NCI-H187 treated with DMSO at 0.1 percent for 48 hours (cell line): ENCODE results near the gene ZNF792.
"Not testable (repeated sequence)": the region's sequence is repeated elsewhere in the genome, so short reads cannot be mapped to it uniquely, and the experiment has no call there.

Experiments
- DNase-seq: peaks from one replicate; lab custom pipeline; 2025; lab: John Stamatoyannopoulos, UW

Gene ZNF792

DNA sequence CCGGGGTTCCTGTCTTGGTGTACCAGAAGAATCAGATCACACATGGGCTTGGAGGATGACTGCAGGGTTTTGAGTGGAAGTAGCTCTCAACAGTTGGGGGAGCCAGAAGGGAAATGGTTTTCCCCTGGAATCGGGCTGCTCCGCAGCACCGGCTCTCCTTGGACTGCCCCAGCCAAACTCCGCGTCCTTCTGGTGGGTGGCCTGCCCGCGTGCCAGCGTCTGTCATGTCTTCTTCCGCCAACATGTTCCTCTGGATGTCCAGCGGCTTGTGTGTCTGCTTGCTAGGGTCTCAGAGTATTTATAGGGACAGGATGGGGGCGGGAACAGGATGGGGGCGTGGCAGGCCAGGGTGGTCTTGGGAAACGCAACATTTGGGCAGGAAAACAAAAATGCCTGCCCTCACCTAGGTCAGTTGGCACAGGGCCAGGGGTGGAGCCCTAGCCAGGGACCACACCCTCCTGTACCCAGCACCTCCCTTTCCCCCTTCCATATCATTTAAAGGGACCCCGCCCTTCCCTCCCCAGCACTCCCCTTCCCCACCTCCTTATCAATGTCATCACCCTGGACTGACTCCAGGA lies 38.7 kb downstream of the ZNF792 start:
- DNase-seq = no peak

DNA sequence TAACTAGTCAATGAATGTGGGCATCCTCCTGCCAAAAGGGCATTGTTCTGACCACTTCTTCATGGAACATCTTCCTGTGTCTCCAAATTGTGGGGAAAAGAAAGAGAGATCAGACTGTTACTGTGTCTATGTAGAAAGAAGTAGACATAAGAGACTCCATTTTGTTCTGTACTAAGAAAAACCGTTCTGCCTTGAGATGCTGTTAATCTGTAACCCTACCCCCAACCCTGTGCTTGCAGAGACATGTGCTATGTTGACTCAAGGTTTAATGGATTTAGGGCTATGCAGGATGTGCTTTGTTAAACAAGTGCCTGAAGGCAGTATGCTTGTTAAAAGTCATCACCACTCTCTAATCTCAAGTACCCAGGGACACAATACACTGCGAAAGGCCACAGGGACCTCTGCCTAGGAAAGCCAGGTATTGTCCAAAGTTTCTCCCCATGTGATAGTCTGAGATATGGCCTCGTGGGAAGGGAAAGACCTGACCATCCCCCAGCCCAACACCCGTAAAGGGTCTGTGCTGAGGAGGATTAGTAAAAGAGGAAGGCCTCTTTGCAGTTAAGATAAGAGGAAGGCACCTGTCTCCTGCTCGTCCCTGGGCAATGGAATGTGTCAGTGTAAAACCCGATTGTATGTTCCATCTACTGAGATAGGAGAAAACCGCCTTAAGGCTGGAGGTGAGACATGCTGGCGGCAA lies 43.8 kb downstream of the ZNF792 start:
- not testable (repeated sequence) for DNase-seq

DNA sequence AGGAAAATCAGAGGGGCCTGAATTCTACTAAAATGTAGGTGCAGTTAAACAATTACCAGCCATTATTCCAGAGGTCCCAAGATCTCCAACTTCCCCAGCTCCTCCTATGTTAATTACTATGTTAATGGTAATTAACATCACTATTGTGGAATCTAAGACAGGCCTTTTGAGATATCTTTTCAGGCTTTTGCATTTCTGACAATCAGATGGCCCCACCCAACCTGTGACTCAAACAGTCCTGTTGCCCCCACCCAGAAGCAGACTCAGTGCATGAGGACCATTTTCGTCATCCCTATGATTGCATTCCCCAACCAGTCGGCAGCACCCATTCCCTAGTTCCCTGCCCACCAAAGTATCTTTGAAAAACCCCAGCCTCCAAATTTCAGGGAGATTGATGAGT lies 45.8 kb downstream of the ZNF792 start:
- no peak for DNase-seq

DNA sequence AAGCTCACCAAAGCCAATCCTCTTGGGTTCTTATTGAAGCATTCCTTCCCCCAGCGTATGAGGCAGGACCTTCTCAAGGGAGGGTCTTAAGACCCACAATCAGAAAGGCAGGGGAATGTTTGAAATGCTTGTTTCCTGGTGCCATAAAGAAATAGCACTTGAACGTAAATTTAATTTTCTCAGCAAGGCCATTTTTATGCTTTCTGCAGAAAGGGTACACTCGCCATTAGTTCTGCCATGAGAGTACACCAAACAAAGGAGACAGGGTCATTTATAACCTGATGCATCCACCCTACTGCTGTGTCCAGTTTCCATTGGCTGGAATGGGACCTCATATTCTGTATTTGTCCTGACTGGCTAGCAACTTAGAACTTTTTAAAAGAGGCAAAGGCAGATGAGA lies 46.9 kb downstream of the ZNF792 start:
- DNase-seq = not testable (repeated sequence)

DNA sequence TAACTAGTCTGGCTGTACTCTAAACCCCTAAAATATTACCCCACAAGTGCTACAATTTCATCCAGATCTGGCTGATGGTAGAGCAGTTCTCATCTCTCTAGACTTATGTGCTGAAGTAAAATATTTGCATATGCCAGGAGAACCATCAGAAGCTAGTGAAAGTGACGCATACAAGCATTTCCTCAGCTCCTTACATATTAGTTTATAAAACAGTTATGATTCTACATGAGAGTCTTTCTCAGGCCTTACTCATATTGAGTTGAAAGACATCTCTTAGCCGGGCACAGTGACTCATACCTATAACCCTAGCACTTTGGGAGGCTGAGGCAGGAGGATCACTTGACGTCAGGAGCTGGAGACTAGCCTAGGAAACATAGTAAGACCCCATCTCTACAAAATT lies 53.3 kb downstream of the ZNF792 start:
- DNase-seq = no peak
